Measurements from ENCODE around the gene LRGUK.

GRCh38 chr7:134182078-134182477 lies 54.9 kb downstream of the LRGUK start:
- no peak for TF ChIP-seq POLR2A (IDR thresholded peaks at IDR 0.05; ENCODE audit: low read depth, low read length)
- no peak for TF ChIP-seq CTCF (IDR thresholded peaks at IDR 0.05; ENCODE audit: extremely low read depth in 1 of 2, insufficient read depth in 1 of 2, low read depth in 1 of 2, low read length in 2 of 2)
- TF ChIP-seq POLR2AphosphoS5 (IDR thresholded peaks at IDR 0.05; ENCODE audit: insufficient read depth, low read depth, low read length), result no peak
- no peak for TF ChIP-seq EZH2 (IDR thresholded peaks at IDR 0.05; ENCODE audit: borderline replicate concordance, low read depth, low read length, severe bottlenecking)
- TF ChIP-seq MYC (IDR thresholded peaks at IDR 0.05; ENCODE audit: low read depth, low read length), result no peak
- no peak for TF ChIP-seq MAX (IDR thresholded peaks at IDR 0.05; ENCODE audit: insufficient read depth, insufficient read length)
